B cell (primary cell): ENCODE results near the gene EEPD1.

Experiments
- EZH2 ChIP-seq: IDR thresholded peaks from 2 replicates; pipeline ENCODE4 v1.6.1; 2012; ENCODE audit warnings: borderline replicate concordance, low read depth, mild to moderate bottlenecking, moderate library complexity, low read length; ENCODE audit not compliant: insufficient read depth, poor library complexity, severe bottlenecking
- TF ChIP-seq, protein P1 (sequence below): fragments of 200-600 bp; IDR thresholded peaks from one replicate; pipeline ENCODE4 v1.8.0; 2022; ENCODE audit warnings: antibody characterized with exemption, mild to moderate bottlenecking

- TF ChIP-seq, protein P1, sequence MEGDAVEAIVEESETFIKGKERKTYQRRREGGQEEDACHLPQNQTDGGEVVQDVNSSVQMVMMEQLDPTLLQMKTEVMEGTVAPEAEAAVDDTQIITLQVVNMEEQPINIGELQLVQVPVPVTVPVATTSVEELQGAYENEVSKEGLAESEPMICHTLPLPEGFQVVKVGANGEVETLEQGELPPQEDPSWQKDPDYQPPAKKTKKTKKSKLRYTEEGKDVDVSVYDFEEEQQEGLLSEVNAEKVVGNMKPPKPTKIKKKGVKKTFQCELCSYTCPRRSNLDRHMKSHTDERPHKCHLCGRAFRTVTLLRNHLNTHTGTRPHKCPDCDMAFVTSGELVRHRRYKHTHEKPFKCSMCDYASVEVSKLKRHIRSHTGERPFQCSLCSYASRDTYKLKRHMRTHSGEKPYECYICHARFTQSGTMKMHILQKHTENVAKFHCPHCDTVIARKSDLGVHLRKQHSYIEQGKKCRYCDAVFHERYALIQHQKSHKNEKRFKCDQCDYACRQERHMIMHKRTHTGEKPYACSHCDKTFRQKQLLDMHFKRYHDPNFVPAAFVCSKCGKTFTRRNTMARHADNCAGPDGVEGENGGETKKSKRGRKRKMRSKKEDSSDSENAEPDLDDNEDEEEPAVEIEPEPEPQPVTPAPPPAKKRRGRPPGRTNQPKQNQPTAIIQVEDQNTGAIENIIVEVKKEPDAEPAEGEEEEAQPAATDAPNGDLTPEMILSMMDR: no peak
- no peak for TF ChIP-seq EZH2
These were observed 57.4 kb downstream of the EEPD1 start for GRCh38 chr7:36210291-36210922.
